Tibial artery (tissue), 4 donors: Measurements from ENCODE around the gene PPEF1.

ENCODE experiments used
- DNase-seq, 2 donors: peaks; one replicate each; pipeline ENCODE4 v3.0.0-alpha.2; 2019
- H3K27ac ChIP-seq, 2 donors: fragments of 200-600 bp; sonication (generic) in 1 of 2; 1 replicate in 1 of 2; 2 replicates in 1 of 2; pipeline ENCODE4 v1.5.1; 2018 to 2019; ENCODE audit warnings: mild to moderate bottlenecking in 1 of 2
- H3K27me3 ChIP-seq, 2 donors: fragments of 200-600 bp; sonication (generic) in 1 of 2; one replicate each; pipeline versions ENCODE4 v1.5.1 to v1.6.0; 2016 to 2019
- H3K36me3 ChIP-seq, 3 donors: fragments of 200-600 bp; sonication (generic) in 2 of 3; one replicate each; pipeline ENCODE4 v1.5.1; 2016 to 2019; ENCODE audit warnings: mild to moderate bottlenecking in 2 of 3
- H3K4me1 ChIP-seq, 4 donors: fragments of 200-600 bp; sonication (generic) in 2 of 4; 1 replicate in 3 of 4; 2 replicates in 1 of 4; pipeline ENCODE4 v1.5.1; 2016 to 2019
- H3K4me3 ChIP-seq, 2 donors: fragments of 200-600 bp; sonication (generic) in 1 of 2; 1 replicate in 1 of 2; 2 replicates in 1 of 2; pipeline ENCODE4 v1.5.1; 2018 to 2019; ENCODE audit warnings: mild to moderate bottlenecking in 2 of 2
- H3K9me3 ChIP-seq, 3 donors: fragments of 200-600 bp; sonication (generic) in 1 of 3; one replicate each; pipeline ENCODE4 v1.5.1; 2016 to 2019
- CTCF ChIP-seq, 2 experiments: fragments of 200-600 bp in 1 of 2; fragments of 450-650 bp in 1 of 2; IDR thresholded peaks; one replicate each; pipeline ENCODE4 v1.5.1; 2017 to 2019; ENCODE audit warnings: antibody characterized with exemption in 2 of 2, mild to moderate bottlenecking in 1 of 2, moderate library complexity in 1 of 2
- intact Hi-C: fragments of 100-400 bp; cut with DNase I; formaldehyde crosslinking; loops from one replicate; pipeline ENCODE4 v1.15.0; 2023; ENCODE audit warnings: low total_unique reads

Gene PPEF1

GRCh38 chrX:18709833-18710232 lies 2.4 kb downstream of the PPEF1 start:
- intact Hi-C loops: no loop called here
- DNase-seq: no peak

GRCh38 chrX:18714910-18715309 lies 7.5 kb downstream of the PPEF1 start:
- no peak for TF ChIP-seq CTCF (IDR thresholded peaks at IDR 0.05)
- no peak for DNase-seq
- intact Hi-C loops: no loop called here

More at GRCh38 chrX:18709833-18710232, 2.4 kb downstream of the PPEF1 start:
- Histone ChIP-seq H3K27ac (no peak overlapping the region), H3K9me3 (peaks cover 0 to 9% (median 6%) of the 10 kb centered on the region in 3 donors), H3K4me3 (no peak overlapping the region), H3K4me1 (no peaks in the 10 kb centered on the region), H3K27me3 (no peaks in the 10 kb centered on the region), H3K36me3 (no peaks in the 10 kb centered on the region)
- no peak for TF ChIP-seq CTCF (IDR thresholded peaks at IDR 0.05)

GRCh38 chrX:18719852-18720251 lies 12.4 kb downstream of the PPEF1 start:
- Histone ChIP-seq H3K4me3 (no peak overlapping the region), H3K36me3 (no peaks in the 10 kb centered on the region), H3K27me3 (no peaks in the 10 kb centered on the region), H3K27ac (no peak overlapping the region), H3K4me1 (no peaks in the 10 kb centered on the region), H3K9me3 (no peaks in the 10 kb centered on the region)
- TF ChIP-seq CTCF (IDR thresholded peaks at IDR 0.05): no peak
- DNase-seq: no peak
- intact Hi-C loops: no loop called here

More at GRCh38 chrX:18714910-18715309, 7.5 kb downstream of the PPEF1 start:
- Histone ChIP-seq H3K9me3 (peaks cover 0 to 9% (median 6%) of the 10 kb centered on the region in 3 donors), H3K36me3 (no peaks in the 10 kb centered on the region), H3K27me3 (no peaks in the 10 kb centered on the region), H3K27ac (no peak overlapping the region), H3K4me3 (no peak overlapping the region), H3K4me1 (no peaks in the 10 kb centered on the region)

- DNase-seq: no peak
- TF ChIP-seq CTCF (IDR thresholded peaks at IDR 0.05): no peak
- H3K27me3 ChIP-seq: no peaks in the 10 kb centered on the region
- no peaks in the 10 kb centered on the region for H3K4me1 ChIP-seq
- H3K9me3 ChIP-seq: no peaks in the 10 kb centered on the region
- no peaks in the 10 kb centered on the region for H3K36me3 ChIP-seq
- H3K27ac ChIP-seq: no peak overlapping the region
- intact Hi-C loops: no loop called here
- no peak overlapping the region for H3K4me3 ChIP-seq
Observed at GRCh38 chrX:18721683-18722499, 14.4 kb downstream of the PPEF1 start.

GRCh38 chrX:18722500-18723071 lies 15.1 kb downstream of the PPEF1 start:
- no peak overlapping the region for H3K27ac ChIP-seq
- no peaks in the 10 kb centered on the region for H3K4me1 ChIP-seq
- intact Hi-C loops: no loop called here
- H3K27me3 ChIP-seq: no peaks in the 10 kb centered on the region
- no peaks in the 10 kb centered on the region for H3K9me3 ChIP-seq
- no peak for TF ChIP-seq CTCF (IDR thresholded peaks at IDR 0.05)
- H3K36me3 ChIP-seq: no peaks in the 10 kb centered on the region
- no peak overlapping the region for H3K4me3 ChIP-seq
- DNase-seq: no peak
